IPS-15b (cell line): ENCODE measurements around the gene ATP1B2.
"Not testable (repeated sequence)": the region's sequence is repeated elsewhere in the genome, so short reads cannot be mapped to it uniquely, and the experiment has no call there.

Experiments
- H3K27me3 ChIP-seq: one replicate; pipeline ENCODE4 v1.6.1; 2013; ENCODE audit warnings: low read length; ENCODE audit not compliant: control insufficient read depth, insufficient read depth
- H3K36me3 ChIP-seq: one replicate; pipeline ENCODE4 v1.6.1; 2013; ENCODE audit warnings: low read length; ENCODE audit not compliant: control insufficient read depth, insufficient read depth
- H3K4me1 ChIP-seq: one replicate; pipeline ENCODE4 v1.6.1; 2013; ENCODE audit warnings: mild to moderate bottlenecking, low read length; ENCODE audit not compliant: control insufficient read depth, insufficient read depth
- H3K4me3 ChIP-seq: one replicate; pipeline ENCODE4 v1.5.1; 2013; ENCODE audit warnings: low read depth, low read length
- H3K9ac ChIP-seq: one replicate; pipeline ENCODE4 v1.6.1; 2013; ENCODE audit warnings: low read depth, mild to moderate bottlenecking, low read length
- H3K9me3 ChIP-seq: one replicate; pipeline ENCODE4 v1.6.1; 2013; ENCODE audit warnings: mild to moderate bottlenecking, low read length; ENCODE audit not compliant: control insufficient read depth, insufficient read depth

The ATP1B2 gene

DNA sequence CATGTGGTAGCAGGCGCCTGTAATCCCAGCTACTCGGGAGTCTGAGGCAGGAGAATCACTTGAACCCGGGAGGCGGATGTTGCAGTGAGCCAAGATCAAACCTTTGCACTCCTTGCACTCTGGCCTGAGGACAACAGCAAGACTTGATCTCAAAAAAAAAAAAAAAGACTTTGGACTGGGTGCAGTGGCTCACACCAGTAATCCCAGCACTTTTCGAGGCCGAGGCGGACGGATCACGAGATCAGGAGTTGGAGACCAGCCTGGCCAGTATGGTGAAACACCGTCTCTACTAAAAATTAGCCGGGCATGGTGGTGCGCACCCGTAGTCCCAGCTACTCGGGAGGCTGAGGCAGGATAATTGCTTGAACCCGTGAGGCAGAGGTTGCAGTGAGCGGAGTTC lies 25.0 kb upstream of the ATP1B2 start:
- not testable (repeated sequence) for H3K9me3 ChIP-seq, H3K9ac ChIP-seq, H3K4me3 ChIP-seq, H3K36me3 ChIP-seq, H3K4me1 ChIP-seq, H3K27me3 ChIP-seq

GRCh38 chr17:7626307-7626706 lies 24.4 kb upstream of the ATP1B2 start:
- Histone ChIP-seq H3K4me3 (peak overlapping the region; percentile 91), H3K27me3 (no peaks in the 10 kb centered on the region), H3K9ac (peak overlapping the region; percentile 88), H3K36me3 (peaks cover 6% of the 10 kb centered on the region), H3K4me1 (peaks cover 4% of the 10 kb centered on the region), H3K9me3 (no peaks in the 10 kb centered on the region)

- Histone ChIP-seq H3K4me3 (peak overlapping the region; percentile 91), H3K9me3 (no peaks in the 10 kb centered on the region), H3K27me3 (no peaks in the 10 kb centered on the region), H3K36me3 (peaks cover 6% of the 10 kb centered on the region), H3K9ac (peak overlapping the region; percentile 88), H3K4me1 (peaks cover 4% of the 10 kb centered on the region)
Observed at GRCh38 chr17:7626956-7627249, 23.8 kb upstream of the ATP1B2 start.

- Histone ChIP-seq H3K4me1 (peaks cover 4% of the 10 kb centered on the region), H3K36me3 (peaks cover 6% of the 10 kb centered on the region), H3K27me3 (no peaks in the 10 kb centered on the region), H3K9ac (peak within 1 kb of the TSS; percentile 88), H3K9me3 (no peaks in the 10 kb centered on the region), H3K4me3 (peak within 1 kb of the TSS; percentile 91)
Observed at GRCh38 chr17:7627250-7628121, 23.2 kb upstream of the ATP1B2 start, which contains the start of gene SAT2. Gene SAT2 (minus strand): TSS chr17:7627821. CDS start chr17:7627635, 186 bp downstream.

GRCh38 chr17:7629939-7630571 lies 20.7 kb upstream of the ATP1B2 start, which contains the start of gene SHBG:
Gene SHBG (plus strand): TSS chr17:7630135. CDS start chr17:7630173, 38 bp downstream.
- Histone ChIP-seq H3K9ac (no peak within 1 kb of the TSS), H3K27me3 (no peaks in the 10 kb centered on the region)

DNA sequence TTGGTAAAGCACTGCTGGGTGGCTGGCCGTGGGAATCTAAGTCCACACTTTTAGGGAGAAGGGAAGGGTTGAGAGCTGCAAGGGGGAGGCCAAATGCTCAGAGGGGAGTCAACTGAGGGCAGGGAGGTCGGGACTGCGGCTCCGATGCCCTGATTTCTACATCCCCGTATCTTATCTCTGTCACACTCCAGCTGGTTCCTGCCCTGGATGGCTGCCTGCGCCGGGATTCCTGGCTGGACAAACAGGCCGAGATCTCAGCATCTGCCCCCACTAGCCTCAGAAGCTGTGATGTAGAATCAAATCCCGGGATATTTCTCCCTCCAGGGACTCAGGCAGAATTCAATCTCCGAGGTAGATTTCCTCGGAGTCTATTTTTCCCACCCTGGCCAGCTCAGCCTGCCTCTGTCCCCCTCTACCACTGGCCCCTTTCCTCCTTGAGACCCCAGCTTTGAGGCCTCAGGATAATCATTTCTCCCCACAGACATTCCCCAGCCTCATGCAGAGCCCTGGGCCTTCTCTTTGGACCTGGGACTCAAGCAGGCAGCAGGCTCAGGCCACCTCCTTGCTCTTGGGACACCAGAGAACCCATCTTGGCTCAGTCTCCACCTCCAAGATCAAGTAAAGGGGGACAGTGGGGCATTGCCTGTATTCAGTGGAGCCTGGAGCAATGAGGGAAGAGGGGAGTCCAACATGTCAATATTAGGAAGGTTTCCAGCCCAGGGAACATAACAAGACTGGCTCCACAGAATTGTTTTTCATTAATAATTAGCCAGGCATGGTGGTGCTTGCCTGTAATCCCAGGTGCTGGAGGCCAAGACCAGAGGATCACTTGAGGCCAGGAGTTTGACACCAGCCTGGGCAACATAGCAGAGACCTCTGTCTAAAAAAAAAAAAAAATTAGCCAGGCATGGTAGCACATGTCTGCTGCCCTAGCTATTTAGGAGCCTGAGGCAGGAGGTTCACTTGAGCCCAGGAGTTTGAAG lies 19.0 kb upstream of the ATP1B2 start:
- Histone ChIP-seq H3K4me3 (no peak overlapping the region), H3K4me1 (peaks cover 10% of the 10 kb centered on the region), H3K9ac (no peak overlapping the region), H3K27me3 (no peaks in the 10 kb centered on the region), H3K9me3 (no peaks in the 10 kb centered on the region), H3K36me3 (no peaks in the 10 kb centered on the region)

More at GRCh38 chr17:7629939-7630571, 20.7 kb upstream of the ATP1B2 start, which contains the start of gene SHBG:
- peaks cover 6% of the 10 kb centered on the region for H3K36me3 ChIP-seq
- no peak within 1 kb of the TSS for H3K4me3 ChIP-seq
- H3K4me1 ChIP-seq: peaks cover 7% of the 10 kb centered on the region
- H3K9me3 ChIP-seq: no peaks in the 10 kb centered on the region

- H3K36me3 ChIP-seq: no peaks in the 10 kb centered on the region
- no peaks in the 10 kb centered on the region for H3K27me3 ChIP-seq
- no peak overlapping the region for H3K4me3 ChIP-seq
- no peak overlapping the region for H3K9ac ChIP-seq
- H3K4me1 ChIP-seq: peaks cover 9% of the 10 kb centered on the region
- no peaks in the 10 kb centered on the region for H3K9me3 ChIP-seq
Observed at GRCh38 chr17:7632492-7632894, 18.2 kb upstream of the ATP1B2 start.

- H3K9me3 ChIP-seq: no peaks in the 10 kb centered on the region
- no peak overlapping the region for H3K9ac ChIP-seq
- H3K27me3 ChIP-seq: no peaks in the 10 kb centered on the region
- no peak overlapping the region for H3K4me3 ChIP-seq
- H3K4me1 ChIP-seq: peaks cover 9% of the 10 kb centered on the region
- no peaks in the 10 kb centered on the region for H3K36me3 ChIP-seq
Observed at GRCh38 chr17:7633093-7633492, 17.6 kb upstream of the ATP1B2 start.

- no peaks in the 10 kb centered on the region for H3K36me3 ChIP-seq
- H3K9ac ChIP-seq: no peak overlapping the region
- H3K4me1 ChIP-seq: peaks cover 9% of the 10 kb centered on the region
- H3K4me3 ChIP-seq: no peak overlapping the region
- no peaks in the 10 kb centered on the region for H3K9me3 ChIP-seq
- H3K27me3 ChIP-seq: no peaks in the 10 kb centered on the region
Observed at GRCh38 chr17:7634384-7634783, 16.3 kb upstream of the ATP1B2 start.

DNA sequence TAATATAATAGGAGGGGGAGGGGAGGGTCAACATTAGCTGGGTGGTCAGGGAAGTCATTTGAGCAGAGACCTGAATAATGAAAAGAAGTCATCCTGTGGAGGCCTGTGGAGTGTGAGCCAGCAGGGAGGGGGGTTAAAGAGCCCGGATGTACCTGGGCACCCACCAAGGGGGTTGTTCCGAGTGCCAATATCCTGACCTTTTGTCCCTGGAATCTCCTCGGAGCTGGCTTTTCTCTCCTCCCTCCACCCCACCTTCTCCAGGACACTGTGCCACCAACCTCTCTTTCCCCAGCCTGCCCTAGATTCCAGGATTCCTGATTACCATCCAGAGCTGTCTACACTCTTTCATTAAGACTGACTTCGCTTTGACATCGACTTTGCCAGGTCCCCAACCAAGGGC lies 14.6 kb upstream of the ATP1B2 start:
- no peaks in the 10 kb centered on the region for H3K9me3 ChIP-seq
- no peaks in the 10 kb centered on the region for H3K27me3 ChIP-seq
- no peak overlapping the region for H3K9ac ChIP-seq
- H3K4me1 ChIP-seq: peaks cover 9% of the 10 kb centered on the region
- H3K4me3 ChIP-seq: no peak overlapping the region
- H3K36me3 ChIP-seq: no peaks in the 10 kb centered on the region

- Histone ChIP-seq H3K4me3 (no peak overlapping the region), H3K9ac (no peak overlapping the region), H3K4me1 (peaks cover 4% of the 10 kb centered on the region), H3K9me3 (no peaks in the 10 kb centered on the region), H3K27me3 (no peaks in the 10 kb centered on the region), H3K36me3 (no peaks in the 10 kb centered on the region)
Observed at GRCh38 chr17:7640783-7641182, 9.9 kb upstream of the ATP1B2 start.
